WTC11 (cell line): ENCODE measurements around the gene HOXD10.

Experiments
- CREB1 ChIP-seq: sonication (generic); formaldehyde crosslinking; IDR thresholded peaks from 2 replicates; pipeline ENCODE4 v1.8.0; 2023; ENCODE audit warnings: mild to moderate bottlenecking, missing genetic modification reagents
- CTCF ChIP-seq: fragments of 200-600 bp; IDR thresholded peaks from 2 replicates; pipeline ENCODE4 v1.8.0; 2022; ENCODE audit warnings: antibody characterized with exemption
- IRF2 ChIP-seq: sonication (generic); formaldehyde crosslinking; IDR thresholded peaks from 2 replicates; pipeline ENCODE4 v1.8.0; 2022; ENCODE audit warnings: low read depth, missing genetic modification reagents, borderline replicate concordance
- JAZF1 ChIP-seq: fragments of 250-450 bp; sonication (Bioruptor Pico); IDR thresholded peaks from 2 replicates; pipeline ENCODE4 v1.9.0; 2021; ENCODE audit warnings: moderate library complexity, mild to moderate bottlenecking, inconsistent platforms
- NFYB ChIP-seq: sonication (generic); formaldehyde crosslinking; conservative IDR thresholded peaks from 2 replicates; pipeline ENCODE4 v1.8.0; 2022; ENCODE audit warnings: low read depth, missing genetic modification reagents

- TF ChIP-seq CTCF (no peak), CREB1 (CRISPR knock-in tag) (no peak), JAZF1 (no peak), IRF2 (no peak), NFYB (CRISPR knock-in tag) (no peak)
Observed at GRCh38 chr2:176091329-176092258, 25.0 kb upstream of the HOXD10 start.
